HUES48 (cell line): ENCODE measurements around the gene HOXD3.

Experiments used
- H3K27ac ChIP-seq: one replicate; pipeline ENCODE4 v1.7.0; 2013; ENCODE audit warnings: low read depth, low read length, inconsistent platforms
- H3K27me3 ChIP-seq: 2 replicates; pipeline ENCODE4 v1.6.1; 2013; ENCODE audit warnings: mild to moderate bottlenecking, low read length; ENCODE audit not compliant: control insufficient read depth, insufficient read depth
- H3K36me3 ChIP-seq: 2 replicates; pipeline ENCODE4 v1.6.1; 2013; ENCODE audit warnings: low read length; ENCODE audit not compliant: control insufficient read depth, insufficient read depth
- H3K4me1 ChIP-seq: 2 replicates; pipeline ENCODE4 v1.6.1; 2013; ENCODE audit warnings: mild to moderate bottlenecking, low read length; ENCODE audit not compliant: control insufficient read depth, insufficient read depth
- H3K4me3 ChIP-seq: 2 replicates; pipeline ENCODE4 v1.5.1; 2013; ENCODE audit warnings: mild to moderate bottlenecking, low read depth, low read length
- H3K9ac ChIP-seq: 2 replicates; pipeline ENCODE4 v1.6.1; 2013; ENCODE audit warnings: mild to moderate bottlenecking, low read depth, low read length, moderate library complexity
- H3K9me3 ChIP-seq: 2 replicates; pipeline ENCODE4 v1.6.1; 2013; ENCODE audit warnings: low read length; ENCODE audit not compliant: control insufficient read depth, insufficient read depth

Gene HOXD3

GRCh38 chr2:176178757-176179295, 21.7 kb downstream of the HOXD3 start:
- no peaks in the 10 kb centered on the region for H3K9me3 ChIP-seq
- peaks cover 27% of the 10 kb centered on the region for H3K4me1 ChIP-seq
- no peak overlapping the region; the same call in 1 of the 2 replicates for H3K4me3 ChIP-seq
- H3K27me3 ChIP-seq, result peaks cover 100% of the 10 kb centered on the region
- no peak overlapping the region for H3K9ac ChIP-seq
- no peaks in the 10 kb centered on the region for H3K36me3 ChIP-seq
- no peak overlapping the region for H3K27ac ChIP-seq

DNA sequence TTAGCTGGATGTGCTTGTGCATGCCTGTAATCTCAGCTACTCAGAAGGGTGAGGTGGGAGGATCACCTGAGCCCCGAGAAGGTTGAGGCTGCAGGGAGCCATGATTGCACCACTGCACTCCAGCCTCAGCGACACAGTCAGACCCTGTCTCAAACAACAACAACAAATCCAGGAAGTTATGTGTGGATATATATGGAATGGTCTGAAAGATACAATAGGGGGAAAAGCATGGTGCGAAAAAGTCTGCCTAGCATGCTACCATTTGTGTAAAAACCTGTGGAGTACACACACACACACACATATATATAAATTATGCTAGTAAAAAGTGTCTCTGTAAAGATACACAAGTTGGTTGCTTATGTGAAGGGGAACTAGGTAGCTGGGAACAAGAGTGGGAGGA, 24.4 kb downstream of the HOXD3 start:
- H3K9ac ChIP-seq, result no peak overlapping the region
- H3K27me3 ChIP-seq, result peaks cover 100% of the 10 kb centered on the region
- no peaks in the 10 kb centered on the region for H3K9me3 ChIP-seq
- H3K4me3 ChIP-seq, result no peak overlapping the region
- no peaks in the 10 kb centered on the region for H3K36me3 ChIP-seq
- peaks cover 11% of the 10 kb centered on the region; the same call in 1 of the 2 replicates for H3K4me1 ChIP-seq
- H3K27ac ChIP-seq, result no peak overlapping the region

GRCh38 chr2:176182671-176183070, 25.6 kb downstream of the HOXD3 start:
- Histone ChIP-seq H3K36me3 (no peaks in the 10 kb centered on the region), H3K27me3 (peaks cover 100% of the 10 kb centered on the region), H3K27ac (no peak overlapping the region), H3K4me3 (no peak overlapping the region), H3K4me1 (peaks cover 18% of the 10 kb centered on the region), H3K9me3 (no peaks in the 10 kb centered on the region), H3K9ac (no peak overlapping the region)

GRCh38 chr2:176184749-176185148, 27.6 kb downstream of the HOXD3 start:
- Histone ChIP-seq H3K4me3 (no peak overlapping the region), H3K36me3 (no peaks in the 10 kb centered on the region), H3K9me3 (no peaks in the 10 kb centered on the region), H3K4me1 (peaks cover 20% of the 10 kb centered on the region), H3K27ac (no peak overlapping the region), H3K27me3 (peaks cover 100% of the 10 kb centered on the region), H3K9ac (no peak overlapping the region)

GRCh38 chr2:176186024-176186423, 28.9 kb downstream of the HOXD3 start:
- Histone ChIP-seq H3K4me1 (peaks cover 22% of the 10 kb centered on the region), H3K9me3 (no peaks in the 10 kb centered on the region), H3K9ac (no peak overlapping the region), H3K27ac (no peak overlapping the region), H3K4me3 (no peak overlapping the region), H3K36me3 (no peaks in the 10 kb centered on the region), H3K27me3 (peaks cover 100% of the 10 kb centered on the region)

DNA sequence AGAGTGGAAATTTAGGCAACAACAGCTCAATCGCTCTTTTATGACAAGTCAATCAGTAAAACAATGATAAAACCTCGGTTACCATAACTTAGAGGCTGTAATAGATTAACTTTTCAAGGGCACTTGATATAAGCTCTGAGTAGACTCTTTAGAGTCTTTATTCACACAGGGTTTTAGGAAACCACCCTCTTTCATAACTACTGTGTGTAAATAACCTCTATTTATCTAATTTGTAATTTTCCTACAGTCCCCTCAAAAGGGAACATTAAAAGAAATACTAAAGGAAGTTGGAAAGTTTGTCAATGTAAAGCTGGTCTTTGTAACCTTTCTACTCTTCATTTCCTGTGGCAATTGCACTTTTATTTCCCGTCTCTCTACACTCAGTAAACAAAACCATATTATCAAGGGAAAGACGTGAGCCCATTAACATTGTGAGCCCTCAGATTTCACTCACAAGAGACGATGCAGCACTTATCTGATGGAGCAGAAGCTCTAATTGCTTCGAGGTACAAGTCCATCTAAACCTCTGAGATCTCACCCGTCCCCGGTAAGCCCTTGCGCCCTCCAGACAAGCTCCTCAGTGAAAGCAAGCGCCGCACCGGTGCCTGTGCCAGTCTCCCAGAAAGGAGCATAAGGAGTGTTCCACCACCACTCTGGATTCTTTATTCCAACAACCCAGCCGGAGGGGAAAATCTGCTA, 30.2 kb downstream of the HOXD3 start:
- H3K36me3 ChIP-seq, result no peaks in the 10 kb centered on the region
- peaks cover 100% of the 10 kb centered on the region for H3K27me3 ChIP-seq
- no peak overlapping the region for H3K9ac ChIP-seq
- H3K4me1 ChIP-seq, result peaks cover 29% of the 10 kb centered on the region
- H3K27ac ChIP-seq, result no peak overlapping the region
- H3K9me3 ChIP-seq, result no peaks in the 10 kb centered on the region
- peak overlapping the region; percentile 53 for H3K4me3 ChIP-seq

DNA sequence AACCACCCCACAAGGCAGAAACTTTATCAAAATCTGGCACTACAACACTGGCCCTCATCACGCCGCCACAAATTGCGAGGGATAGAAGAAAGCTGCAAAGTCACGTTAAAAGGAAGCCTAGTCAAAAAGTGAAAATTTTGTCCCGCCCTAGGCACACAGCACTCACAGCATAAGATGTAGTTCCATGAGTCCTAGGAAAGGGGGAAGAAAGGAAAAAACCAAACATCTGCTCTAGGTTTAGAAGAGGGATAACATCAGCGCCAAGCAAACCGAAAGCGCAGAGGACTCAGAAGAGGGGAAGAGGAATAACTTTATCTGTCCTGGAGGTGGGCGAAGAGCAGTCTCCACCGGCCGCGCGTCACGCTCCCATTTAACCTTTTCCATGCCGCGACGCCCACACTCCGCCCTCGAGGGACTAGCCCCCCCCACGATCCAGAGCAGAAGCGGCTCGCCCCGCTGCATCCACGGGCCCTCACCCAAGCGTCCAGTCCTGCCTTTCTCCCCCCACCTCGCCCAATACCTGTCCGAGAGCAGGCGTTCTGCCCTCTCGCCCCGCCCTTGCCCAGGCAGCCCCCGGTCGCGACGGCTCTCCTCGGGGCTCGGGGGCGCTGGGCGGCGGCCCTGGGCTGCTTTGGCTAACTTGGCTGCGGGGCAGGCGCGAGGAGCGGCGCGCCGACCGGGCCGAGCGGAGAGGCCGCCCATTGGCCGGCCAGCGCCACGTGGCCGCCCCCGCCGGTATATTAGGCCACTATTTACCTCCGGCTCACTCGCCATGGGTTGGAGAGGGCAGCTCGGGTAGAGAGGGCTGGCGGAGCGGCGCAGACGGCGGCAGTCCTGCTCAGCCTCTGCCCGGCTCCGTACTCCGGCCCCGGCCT, 31.0 kb downstream of the HOXD3 start, which contains the start of gene HOXD1:
TSS of gene HOXD1 (plus strand) at position 770 of the 875 bp plus-strand sequence. CDS start 134 bp downstream, outside the sequence.
- H3K4me3 ChIP-seq, result peak within 1 kb of the TSS; percentile 53
- H3K9me3 ChIP-seq, result no peaks in the 10 kb centered on the region
- peaks cover 100% of the 10 kb centered on the region for H3K27me3 ChIP-seq
- H3K36me3 ChIP-seq, result no peaks in the 10 kb centered on the region
- no peak within 1 kb of the TSS for H3K27ac ChIP-seq
- peaks cover 37% of the 10 kb centered on the region for H3K4me1 ChIP-seq
- H3K9ac ChIP-seq, result no peak within 1 kb of the TSS

DNA sequence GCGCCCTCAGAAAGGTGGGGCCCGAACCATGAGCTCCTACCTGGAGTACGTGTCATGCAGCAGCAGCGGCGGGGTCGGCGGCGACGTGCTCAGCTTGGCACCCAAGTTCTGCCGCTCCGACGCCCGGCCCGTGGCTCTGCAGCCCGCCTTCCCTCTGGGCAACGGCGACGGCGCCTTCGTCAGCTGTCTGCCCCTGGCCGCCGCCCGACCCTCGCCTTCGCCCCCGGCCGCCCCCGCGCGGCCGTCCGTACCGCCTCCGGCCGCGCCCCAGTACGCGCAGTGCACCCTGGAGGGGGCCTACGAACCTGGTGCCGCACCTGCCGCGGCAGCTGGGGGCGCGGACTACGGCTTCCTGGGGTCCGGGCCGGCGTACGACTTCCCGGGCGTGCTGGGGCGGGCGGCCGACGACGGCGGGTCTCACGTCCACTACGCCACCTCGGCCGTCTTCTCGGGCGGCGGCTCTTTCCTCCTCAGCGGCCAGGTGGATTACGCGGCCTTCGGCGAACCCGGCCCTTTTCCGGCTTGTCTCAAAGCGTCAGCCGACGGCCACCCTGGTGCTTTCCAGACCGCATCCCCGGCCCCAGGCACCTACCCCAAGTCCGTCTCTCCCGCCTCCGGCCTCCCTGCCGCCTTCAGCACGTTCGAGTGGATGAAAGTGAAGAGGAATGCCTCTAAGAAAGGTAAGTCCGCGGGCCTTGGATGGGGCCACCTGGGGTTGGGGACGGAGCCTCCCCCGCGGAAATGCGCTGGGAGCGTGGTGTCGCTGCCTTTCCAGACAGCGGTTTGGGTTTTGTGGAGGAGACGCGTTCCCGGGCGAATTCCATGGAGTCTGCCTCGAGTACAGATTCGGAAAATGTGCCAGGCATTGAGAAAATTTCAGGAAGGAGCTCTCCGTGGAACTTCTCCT, 31.9 kb downstream of the HOXD3 start:
- Histone ChIP-seq H3K27me3 (peaks cover 100% of the 10 kb centered on the region), H3K4me3 (peak overlapping the region; percentile 53), H3K4me1 (peaks cover 41% of the 10 kb centered on the region), H3K27ac (no peak overlapping the region), H3K9ac (no peak overlapping the region), H3K9me3 (no peaks in the 10 kb centered on the region), H3K36me3 (no peaks in the 10 kb centered on the region)

DNA sequence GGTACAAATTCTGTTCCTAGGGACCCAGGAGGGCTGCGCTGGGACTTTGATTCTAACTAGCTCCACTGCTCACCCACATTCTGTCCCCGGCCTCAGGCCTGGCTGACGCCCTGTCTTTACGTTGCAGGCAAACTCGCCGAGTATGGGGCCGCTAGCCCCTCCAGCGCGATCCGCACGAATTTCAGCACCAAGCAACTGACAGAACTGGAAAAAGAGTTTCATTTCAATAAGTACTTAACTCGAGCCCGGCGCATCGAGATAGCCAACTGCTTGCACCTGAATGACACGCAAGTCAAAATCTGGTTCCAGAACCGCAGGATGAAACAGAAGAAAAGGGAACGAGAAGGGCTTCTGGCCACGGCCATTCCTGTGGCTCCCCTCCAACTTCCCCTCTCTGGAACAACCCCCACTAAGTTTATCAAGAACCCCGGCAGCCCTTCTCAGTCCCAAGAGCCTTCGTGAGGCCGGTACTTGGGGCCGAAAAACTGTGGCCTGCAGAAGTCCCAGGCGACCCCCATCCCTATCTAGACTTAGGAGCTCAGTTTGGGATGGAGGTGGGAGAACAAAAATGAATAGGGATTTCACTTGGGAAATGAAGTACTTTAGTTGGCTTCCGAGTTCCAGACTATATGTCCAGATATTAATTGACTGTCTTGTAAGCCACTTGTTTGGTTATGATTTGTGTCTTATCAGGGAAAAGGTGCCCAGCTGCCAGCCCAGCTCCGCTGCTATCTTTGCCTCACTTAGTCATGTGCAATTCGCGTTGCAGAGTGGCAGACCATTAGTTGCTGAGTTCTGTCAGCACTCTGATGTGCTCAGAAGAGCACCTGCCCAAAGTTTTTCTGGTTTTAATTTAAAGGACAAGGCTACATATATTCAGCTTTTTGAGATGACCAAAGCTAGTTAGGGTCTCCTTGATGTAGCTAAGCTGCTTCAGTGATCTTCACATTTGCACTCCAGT, 32.9 kb downstream of the HOXD3 start:
- Histone ChIP-seq H3K4me1 (peaks cover 41% of the 10 kb centered on the region), H3K4me3 (peak overlapping the region; percentile 53; the same call in 1 of the 2 replicates), H3K36me3 (no peaks in the 10 kb centered on the region), H3K9me3 (no peaks in the 10 kb centered on the region), H3K9ac (no peak overlapping the region), H3K27ac (no peak overlapping the region), H3K27me3 (peaks cover 100% of the 10 kb centered on the region)
